ENCODE results near the gene CLMP.

The CLMP gene

GRCh38 chr11:123191939-123192338, 3.1 kb downstream of the CLMP start:
- peaks cover 29% of the 10 kb centered on the region for H3K27me3 ChIP-seq (replicated peaks; ENCODE audit: control insufficient read depth, insufficient read depth, low read length, poor library complexity, severe bottlenecking)
- no peaks in the 10 kb centered on the region for H3K9me3 ChIP-seq (ENCODE audit: control insufficient read depth, low read length)
- no peak for DNase-seq
- no peaks in the 10 kb centered on the region for H3K36me3 ChIP-seq (ENCODE audit: control insufficient read depth, insufficient read depth, low read length)
- no peak overlapping the region for H3K27ac ChIP-seq (ENCODE audit: insufficient read depth, low read length, poor library complexity, severe bottlenecking)
- no peak overlapping the region for H3K4me3 ChIP-seq (ENCODE audit: insufficient read depth, low read depth, low read length, poor library complexity, severe bottlenecking)
- H3K4me1 ChIP-seq (ENCODE audit: control insufficient read depth, insufficient read depth, low read length, poor library complexity, severe bottlenecking), result peaks cover 9% of the 10 kb centered on the region

GRCh38 chr11:123190518-123190917, 4.5 kb downstream of the CLMP start:
- Histone ChIP-seq H3K27me3 (replicated peaks; ENCODE audit: control insufficient read depth, insufficient read depth, low read length, poor library complexity, severe bottlenecking) (peaks cover 17% of the 10 kb centered on the region), H3K4me3 (ENCODE audit: insufficient read depth, low read depth, low read length, poor library complexity, severe bottlenecking) (no peak overlapping the region), H3K4me1 (ENCODE audit: control insufficient read depth, insufficient read depth, low read length, poor library complexity, severe bottlenecking) (peaks cover 3% of the 10 kb centered on the region), H3K36me3 (ENCODE audit: control insufficient read depth, insufficient read depth, low read length) (no peaks in the 10 kb centered on the region), H3K9me3 (ENCODE audit: control insufficient read depth, low read length) (no peaks in the 10 kb centered on the region), H3K27ac (ENCODE audit: insufficient read depth, low read length, poor library complexity, severe bottlenecking) (no peak overlapping the region)
- no peak for DNase-seq

- Histone ChIP-seq H3K4me3 (ENCODE audit: insufficient read depth, low read depth, low read length, poor library complexity, severe bottlenecking) (no peak overlapping the region), H3K27me3 (replicated peaks; ENCODE audit: control insufficient read depth, insufficient read depth, low read length, poor library complexity, severe bottlenecking) (peaks cover 10% of the 10 kb centered on the region), H3K9me3 (ENCODE audit: control insufficient read depth, low read length) (no peaks in the 10 kb centered on the region), H3K36me3 (ENCODE audit: control insufficient read depth, insufficient read depth, low read length) (no peaks in the 10 kb centered on the region), H3K4me1 (ENCODE audit: control insufficient read depth, insufficient read depth, low read length, poor library complexity, severe bottlenecking) (no peaks in the 10 kb centered on the region), H3K27ac (ENCODE audit: insufficient read depth, low read length, poor library complexity, severe bottlenecking) (no peak overlapping the region)
- no peak for DNase-seq
Measured at GRCh38 chr11:123188508-123189165, 6.4 kb downstream of the CLMP start.

GRCh38 chr11:123187665-123188507, 7.2 kb downstream of the CLMP start:
- H3K4me3 ChIP-seq (ENCODE audit: insufficient read depth, low read depth, low read length, poor library complexity, severe bottlenecking), result no peak overlapping the region
- H3K9me3 ChIP-seq (ENCODE audit: control insufficient read depth, low read length), result no peaks in the 10 kb centered on the region
- no peaks in the 10 kb centered on the region for H3K4me1 ChIP-seq (ENCODE audit: control insufficient read depth, insufficient read depth, low read length, poor library complexity, severe bottlenecking)
- H3K27ac ChIP-seq (ENCODE audit: insufficient read depth, low read length, poor library complexity, severe bottlenecking), result no peak overlapping the region
- H3K27me3 ChIP-seq (replicated peaks; ENCODE audit: control insufficient read depth, insufficient read depth, low read length, poor library complexity, severe bottlenecking), result peaks cover 10% of the 10 kb centered on the region
- no peak for DNase-seq
- no peaks in the 10 kb centered on the region for H3K36me3 ChIP-seq (ENCODE audit: control insufficient read depth, insufficient read depth, low read length)

GRCh38 chr11:123187248-123187647, 7.8 kb downstream of the CLMP start:
- no peak for DNase-seq
- Histone ChIP-seq H3K27me3 (replicated peaks; ENCODE audit: control insufficient read depth, insufficient read depth, low read length, poor library complexity, severe bottlenecking) (peaks cover 10% of the 10 kb centered on the region), H3K36me3 (ENCODE audit: control insufficient read depth, insufficient read depth, low read length) (no peaks in the 10 kb centered on the region), H3K4me3 (ENCODE audit: insufficient read depth, low read depth, low read length, poor library complexity, severe bottlenecking) (no peak overlapping the region), H3K27ac (ENCODE audit: insufficient read depth, low read length, poor library complexity, severe bottlenecking) (no peak overlapping the region), H3K4me1 (ENCODE audit: control insufficient read depth, insufficient read depth, low read length, poor library complexity, severe bottlenecking) (no peaks in the 10 kb centered on the region), H3K9me3 (ENCODE audit: control insufficient read depth, low read length) (no peaks in the 10 kb centered on the region)

GRCh38 chr11:123186286-123186685, 8.8 kb downstream of the CLMP start:
- Histone ChIP-seq H3K4me3 (ENCODE audit: insufficient read depth, low read depth, low read length, poor library complexity, severe bottlenecking) (no peak overlapping the region), H3K4me1 (ENCODE audit: control insufficient read depth, insufficient read depth, low read length, poor library complexity, severe bottlenecking) (no peaks in the 10 kb centered on the region), H3K27ac (ENCODE audit: insufficient read depth, low read length, poor library complexity, severe bottlenecking) (no peak overlapping the region), H3K27me3 (replicated peaks; ENCODE audit: control insufficient read depth, insufficient read depth, low read length, poor library complexity, severe bottlenecking) (peaks cover 10% of the 10 kb centered on the region), H3K36me3 (ENCODE audit: control insufficient read depth, insufficient read depth, low read length) (no peaks in the 10 kb centered on the region), H3K9me3 (ENCODE audit: control insufficient read depth, low read length) (no peaks in the 10 kb centered on the region)
- no peak for DNase-seq

- no peaks in the 10 kb centered on the region for H3K4me1 ChIP-seq (ENCODE audit: control insufficient read depth, insufficient read depth, low read length, poor library complexity, severe bottlenecking)
- no peak for DNase-seq
- peaks cover 10% of the 10 kb centered on the region for H3K27me3 ChIP-seq (replicated peaks; ENCODE audit: control insufficient read depth, insufficient read depth, low read length, poor library complexity, severe bottlenecking)
- H3K9me3 ChIP-seq (ENCODE audit: control insufficient read depth, low read length), result no peaks in the 10 kb centered on the region
- no peak overlapping the region for H3K27ac ChIP-seq (ENCODE audit: insufficient read depth, low read length, poor library complexity, severe bottlenecking)
- no peak overlapping the region for H3K4me3 ChIP-seq (ENCODE audit: insufficient read depth, low read depth, low read length, poor library complexity, severe bottlenecking)
- H3K36me3 ChIP-seq (ENCODE audit: control insufficient read depth, insufficient read depth, low read length), result no peaks in the 10 kb centered on the region
Measured at GRCh38 chr11:123185326-123185725, 9.7 kb downstream of the CLMP start.

- H3K27ac ChIP-seq (ENCODE audit: insufficient read depth, low read length, poor library complexity, severe bottlenecking), result no peak overlapping the region
- DNase-seq, result no peak
- peaks cover 5% of the 10 kb centered on the region for H3K27me3 ChIP-seq (replicated peaks; ENCODE audit: control insufficient read depth, insufficient read depth, low read length, poor library complexity, severe bottlenecking)
- no peak overlapping the region for H3K4me3 ChIP-seq (ENCODE audit: insufficient read depth, low read depth, low read length, poor library complexity, severe bottlenecking)
- no peaks in the 10 kb centered on the region for H3K4me1 ChIP-seq (ENCODE audit: control insufficient read depth, insufficient read depth, low read length, poor library complexity, severe bottlenecking)
- no peaks in the 10 kb centered on the region for H3K9me3 ChIP-seq (ENCODE audit: control insufficient read depth, low read length)
- no peaks in the 10 kb centered on the region for H3K36me3 ChIP-seq (ENCODE audit: control insufficient read depth, insufficient read depth, low read length)
Measured at GRCh38 chr11:123184531-123184930, 10.5 kb downstream of the CLMP start.

- Histone ChIP-seq H3K4me3 (ENCODE audit: insufficient read depth, low read depth, low read length, poor library complexity, severe bottlenecking) (no peak overlapping the region), H3K36me3 (ENCODE audit: control insufficient read depth, insufficient read depth, low read length) (no peaks in the 10 kb centered on the region), H3K27ac (ENCODE audit: insufficient read depth, low read length, poor library complexity, severe bottlenecking) (no peak overlapping the region), H3K27me3 (replicated peaks; ENCODE audit: control insufficient read depth, insufficient read depth, low read length, poor library complexity, severe bottlenecking) (peaks cover 5% of the 10 kb centered on the region), H3K4me1 (ENCODE audit: control insufficient read depth, insufficient read depth, low read length, poor library complexity, severe bottlenecking) (no peaks in the 10 kb centered on the region), H3K9me3 (ENCODE audit: control insufficient read depth, low read length) (no peaks in the 10 kb centered on the region)
- no peak for DNase-seq
Measured at GRCh38 chr11:123183391-123184099, 11.5 kb downstream of the CLMP start.

All from effector memory CD4-positive, alpha-beta T cell (primary cell).